Measurements from ENCODE around the gene UNC13B. TPM values are rescaled to one million over a fixed set of nuclear protein-coding genes. Genes with fewer than 3 reads are reported as not detected.
"Not testable (repeated sequence)": the region's sequence is repeated elsewhere in the genome, so short reads cannot be mapped to it uniquely, and the experiment has no call there.

UNC13B gene
- total RNA-seq, 5 donors from 2014 or later (not counting 1 experiment from before 2014, with no cell fraction given) = 0.45 to 1.2 (median 0.72) TPM

DNA sequence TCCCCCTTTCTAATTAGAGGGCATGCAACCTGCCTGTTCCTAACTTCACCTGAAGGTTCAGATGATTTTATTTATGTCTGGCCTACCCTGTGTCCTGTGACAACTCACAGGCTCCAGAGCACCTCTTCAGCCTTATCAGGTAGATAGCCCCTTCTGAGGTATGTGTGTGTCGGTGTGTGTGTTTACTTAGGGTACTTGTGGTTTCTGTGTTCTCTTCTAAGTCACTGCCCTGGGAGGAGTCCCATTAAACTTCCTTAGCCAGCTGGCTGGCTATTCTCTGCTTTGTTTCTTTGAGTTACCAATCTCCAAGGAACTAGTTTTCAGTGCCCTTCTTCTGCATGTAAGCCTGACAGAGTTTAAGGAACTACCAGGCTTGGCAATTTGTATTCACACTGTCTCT lies 74.9 kb downstream of the UNC13B start:
- Mint-ChIP-seq H3K4me1 (no peaks in the 10 kb centered on the region), H3K9me3 (peaks cover 0 to 9% (median 8%) of the 10 kb centered on the region in 3 donors), H3K36me3 (peaks cover 4% of the 10 kb centered on the region), H3K27ac (no peak overlapping the region), H3K4me3 (no peak overlapping the region), H3K27me3 (peaks cover 10 to 22% of the 10 kb centered on the region in 2 donors)
- Histone ChIP-seq H3K9me3 (no peaks in the 10 kb centered on the region), H3K4me3 (ENCODE audit: control insufficient read depth in 1 of 2, extremely low read depth in 1 of 2, low read length in 1 of 2) (no peak overlapping the region), H3K4me1 (ENCODE audit: control insufficient read depth in 1 of 2, extremely low read depth in 1 of 2, insufficient read depth in 2 of 2, low read length in 2 of 2) (no peaks in the 10 kb centered on the region), H3K27ac (ENCODE audit: low read length) (no peak overlapping the region), H3K27me3 (replicated peaks in 1 of 2; ENCODE audit: control insufficient read depth in 2 of 2, extremely low read depth in 1 of 2, insufficient read depth in 2 of 2, low read length in 1 of 2) (peaks cover 0 to 3% of the 10 kb centered on the region in 2 experiments), H3K36me3 (ENCODE audit: control insufficient read depth in 2 of 2, extremely low read depth in 1 of 2, insufficient read depth in 1 of 2, low read length in 1 of 2) (no peaks in the 10 kb centered on the region)
- ATAC-seq (replicated peaks in 1 of 4) (no peak), DNase-seq (no peak)
- CTCF ChIA-PET = interaction anchor here in 1 of 2 donors (0.6 kb wide), 1 partner anchor 84 kb away, joined by 6 read pairs; no protein-coding TSS in a partner anchor
- POLR2A ChIA-PET = no interaction called here
- WGBS (ENCODE audit: insufficient coverage) = 20% methylated on average over 1 of the region's 1 CpG

DNA sequence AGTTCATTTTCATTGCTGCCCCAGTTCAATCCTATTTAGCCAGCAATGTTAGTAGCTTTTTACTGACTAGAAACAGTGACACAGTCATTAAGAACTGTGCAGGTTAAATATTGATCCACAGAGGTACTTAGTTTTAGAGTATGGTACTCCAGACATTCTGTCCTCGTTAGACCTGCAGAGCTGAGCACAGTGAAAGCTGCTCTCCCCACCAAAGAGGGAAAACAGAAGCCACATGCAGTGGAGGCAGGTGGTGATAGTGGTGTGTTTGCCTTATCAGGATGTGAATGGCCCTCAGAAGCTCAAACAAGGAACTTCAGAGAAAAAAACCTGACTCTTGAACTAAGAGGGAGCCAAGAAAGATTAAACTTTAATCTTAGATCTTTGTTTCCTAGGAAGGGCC lies 75.5 kb downstream of the UNC13B start:
- Histone ChIP-seq H3K27me3 (replicated peaks in 1 of 2; ENCODE audit: control insufficient read depth in 2 of 2, extremely low read depth in 1 of 2, insufficient read depth in 2 of 2, low read length in 1 of 2) (peaks cover 0 to 3% of the 10 kb centered on the region in 2 experiments), H3K27ac (ENCODE audit: low read length) (no peak overlapping the region), H3K36me3 (ENCODE audit: control insufficient read depth in 2 of 2, extremely low read depth in 1 of 2, insufficient read depth in 1 of 2, low read length in 1 of 2) (no peaks in the 10 kb centered on the region), H3K9me3 (no peaks in the 10 kb centered on the region), H3K4me1 (ENCODE audit: control insufficient read depth in 1 of 2, extremely low read depth in 1 of 2, insufficient read depth in 2 of 2, low read length in 2 of 2) (no peaks in the 10 kb centered on the region), H3K4me3 (ENCODE audit: control insufficient read depth in 1 of 2, extremely low read depth in 1 of 2, low read length in 1 of 2) (no peak overlapping the region)
- CTCF ChIA-PET = no interaction called here
- H3K4me1 Mint-ChIP-seq = no peaks in the 10 kb centered on the region
- DNase-seq = no peak
- peaks cover 0 to 9% (median 8%) of the 10 kb centered on the region in 3 donors for H3K9me3 Mint-ChIP-seq
- H3K27ac Mint-ChIP-seq = no peak overlapping the region
- no peak for ATAC-seq (replicated peaks in 1 of 4)
- peaks cover 10 to 24% of the 10 kb centered on the region in 2 donors for H3K27me3 Mint-ChIP-seq
- no CpG with 5 or more reads among the region's 1 CpG for WGBS (ENCODE audit: insufficient coverage)
- H3K36me3 Mint-ChIP-seq = peaks cover 4% of the 10 kb centered on the region
- POLR2A ChIA-PET = no interaction called here
- no peak overlapping the region for H3K4me3 Mint-ChIP-seq

DNA sequence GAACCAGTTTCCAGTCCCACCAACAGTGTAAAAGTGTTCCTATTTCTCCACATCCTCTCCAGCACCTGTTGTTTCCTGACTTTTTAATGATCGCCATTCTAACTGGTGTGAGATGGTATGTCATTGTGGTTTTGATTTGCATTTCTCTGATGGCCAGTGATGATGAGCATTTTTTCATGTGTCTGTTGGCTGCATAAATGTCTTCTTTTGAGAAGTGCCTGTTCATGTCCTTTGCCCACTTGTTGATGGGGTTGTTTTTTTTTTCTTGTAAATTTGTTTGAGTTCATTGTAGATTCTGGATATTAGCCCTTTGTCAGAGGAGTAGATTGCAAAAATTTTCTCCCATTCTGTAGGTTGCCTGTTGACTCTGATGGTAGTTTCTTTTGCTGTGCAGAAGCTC lies 84.1 kb downstream of the UNC13B start:
- H3K4me3 ChIP-seq (ENCODE audit: control insufficient read depth in 1 of 2, extremely low read depth in 1 of 2, low read length in 1 of 2); ATAC-seq (replicated peaks in 1 of 4); H3K4me1 ChIP-seq (ENCODE audit: control insufficient read depth in 1 of 2, extremely low read depth in 1 of 2, insufficient read depth in 2 of 2, low read length in 2 of 2); CTCF ChIA-PET; H3K36me3 Mint-ChIP-seq; H3K4me3 Mint-ChIP-seq; H3K27me3 ChIP-seq (replicated peaks in 1 of 2; ENCODE audit: control insufficient read depth in 2 of 2, extremely low read depth in 1 of 2, insufficient read depth in 2 of 2, low read length in 1 of 2); H3K36me3 ChIP-seq (ENCODE audit: control insufficient read depth in 2 of 2, extremely low read depth in 1 of 2, insufficient read depth in 1 of 2, low read length in 1 of 2); POLR2A ChIA-PET; DNase-seq; H3K27ac Mint-ChIP-seq; H3K9me3 Mint-ChIP-seq; H3K9me3 ChIP-seq; H3K4me1 Mint-ChIP-seq; H3K27ac ChIP-seq (ENCODE audit: low read length): not testable (repeated sequence)
- no CpG with 5 or more reads among the region's 1 CpG for WGBS (ENCODE audit: insufficient coverage)
- peaks cover 23 to 33% of the 10 kb centered on the region in 2 donors for H3K27me3 Mint-ChIP-seq

GRCh38 chr9:35253075-35253474 lies 91.3 kb downstream of the UNC13B start:
- Mint-ChIP-seq H3K9me3 (no peaks in the 10 kb centered on the region), H3K27ac (no peak overlapping the region), H3K4me3 (no peak overlapping the region), H3K4me1 (no peaks in the 10 kb centered on the region), H3K36me3 (no peaks in the 10 kb centered on the region), H3K27me3 (peaks cover 16 to 23% of the 10 kb centered on the region in 2 donors)
- no peaks in the 10 kb centered on the region for H3K36me3 ChIP-seq (ENCODE audit: control insufficient read depth in 2 of 2, extremely low read depth in 1 of 2, insufficient read depth in 1 of 2, low read length in 1 of 2)
- H3K4me1 ChIP-seq (ENCODE audit: control insufficient read depth in 1 of 2, extremely low read depth in 1 of 2, insufficient read depth in 2 of 2, low read length in 2 of 2) = no peaks in the 10 kb centered on the region
- ChIA-PET CTCF (no interaction called here), POLR2A (interaction anchor here in 1 of 2 donors (0.9 kb wide), 1 partner anchor 8 kb away, joined by 3 read pairs; no protein-coding TSS in a partner anchor)
- no peak for ATAC-seq (replicated peaks in 1 of 4)
- H3K27ac ChIP-seq (ENCODE audit: low read length) = no peak overlapping the region
- no peaks in the 10 kb centered on the region for H3K9me3 ChIP-seq
- no CpG with 5 or more reads among the region's 1 CpG for WGBS (ENCODE audit: insufficient coverage)
- H3K4me3 ChIP-seq (ENCODE audit: control insufficient read depth in 1 of 2, extremely low read depth in 1 of 2, low read length in 1 of 2) = no peak overlapping the region
- no peak for DNase-seq
- H3K27me3 ChIP-seq (replicated peaks in 1 of 2; ENCODE audit: control insufficient read depth in 2 of 2, extremely low read depth in 1 of 2, insufficient read depth in 2 of 2, low read length in 1 of 2) = peaks cover 0 to 5% of the 10 kb centered on the region in 2 experiments

GRCh38 chr9:35254237-35254636 lies 92.4 kb downstream of the UNC13B start:
- Histone ChIP-seq H3K36me3 (ENCODE audit: control insufficient read depth in 2 of 2, extremely low read depth in 1 of 2, insufficient read depth in 1 of 2, low read length in 1 of 2) (no peaks in the 10 kb centered on the region), H3K4me3 (ENCODE audit: control insufficient read depth in 1 of 2, extremely low read depth in 1 of 2, low read length in 1 of 2) (no peak overlapping the region), H3K27ac (ENCODE audit: low read length) (no peak overlapping the region), H3K27me3 (replicated peaks in 1 of 2; ENCODE audit: control insufficient read depth in 2 of 2, extremely low read depth in 1 of 2, insufficient read depth in 2 of 2, low read length in 1 of 2) (peaks cover 0 to 5% of the 10 kb centered on the region in 2 experiments), H3K9me3 (no peaks in the 10 kb centered on the region), H3K4me1 (ENCODE audit: control insufficient read depth in 1 of 2, extremely low read depth in 1 of 2, insufficient read depth in 2 of 2, low read length in 2 of 2) (no peaks in the 10 kb centered on the region)
- Mint-ChIP-seq H3K36me3 (no peaks in the 10 kb centered on the region), H3K4me1 (no peaks in the 10 kb centered on the region), H3K4me3 (no peak overlapping the region), H3K9me3 (no peaks in the 10 kb centered on the region), H3K27ac (no peak overlapping the region), H3K27me3 (peaks cover 8 to 11% of the 10 kb centered on the region in 2 donors)
- POLR2A ChIA-PET = no interaction called here
- CTCF ChIA-PET = no interaction called here
- ATAC-seq (replicated peaks in 1 of 4) (no peak), DNase-seq (peak in 1 of 35 experiments; percentile 0)

GRCh38 chr9:35254984-35255857 lies 93.4 kb downstream of the UNC13B start:
- no peaks in the 10 kb centered on the region for H3K4me1 ChIP-seq (ENCODE audit: control insufficient read depth in 1 of 2, extremely low read depth in 1 of 2, insufficient read depth in 2 of 2, low read length in 2 of 2)
- POLR2A ChIA-PET = interaction anchor here in 1 of 2 donors (0.6 kb wide), 1 partner anchor 401 kb away, joined by 6 read pairs; no protein-coding TSS in a partner anchor
- no peak overlapping the region for H3K27ac ChIP-seq (ENCODE audit: low read length)
- WGBS (ENCODE audit: insufficient coverage) = 95% methylated on average over 2 of the region's 8 CpGs
- Mint-ChIP-seq H3K9me3 (no peaks in the 10 kb centered on the region), H3K4me1 (no peaks in the 10 kb centered on the region), H3K4me3 (no peak overlapping the region), H3K36me3 (no peaks in the 10 kb centered on the region), H3K27me3 (peaks cover 4 to 8% of the 10 kb centered on the region in 2 donors), H3K27ac (no peak overlapping the region)
- CTCF ChIA-PET = no interaction called here
- DNase-seq (no peak), ATAC-seq (replicated peaks in 1 of 4) (no peak)
- H3K36me3 ChIP-seq (ENCODE audit: control insufficient read depth in 2 of 2, extremely low read depth in 1 of 2, insufficient read depth in 1 of 2, low read length in 1 of 2) = no peaks in the 10 kb centered on the region
- no peak overlapping the region for H3K4me3 ChIP-seq (ENCODE audit: control insufficient read depth in 1 of 2, extremely low read depth in 1 of 2, low read length in 1 of 2)
- H3K27me3 ChIP-seq (replicated peaks in 1 of 2; ENCODE audit: control insufficient read depth in 2 of 2, extremely low read depth in 1 of 2, insufficient read depth in 2 of 2, low read length in 1 of 2) = peaks cover 0 to 5% of the 10 kb centered on the region in 2 experiments
- no peaks in the 10 kb centered on the region for H3K9me3 ChIP-seq
